Measurements from ENCODE around the gene MAP3K20. TPM values are rescaled to one million over a fixed set of nuclear protein-coding genes. Genes with fewer than 3 reads are reported as not detected.

MAP3K20 gene
- total RNA-seq, 1 donor from 2014 or later, result 23.5 TPM

- Mint-ChIP-seq H3K4me1 (ENCODE audit: unreplicated experiment) (peaks cover 7% of the 10 kb centered on the region), H3K36me3 (peaks cover 18% of the 10 kb centered on the region), H3K27me3 (no peaks in the 10 kb centered on the region), H3K27ac (no peak overlapping the region), H3K4me3 (no peak overlapping the region), H3K9me3 (peaks cover 15% of the 10 kb centered on the region)
- DNase-seq (ENCODE audit: extremely low spot score, unreplicated experiment), result no peak
- TF ChIP-seq CTCF (conservative IDR thresholded peaks at IDR 0.05), result no peak
Measured at GRCh38 chr2:173151671-173152401, 76.2 kb downstream of the MAP3K20 start.

GRCh38 chr2:173153301-173153885, 77.7 kb downstream of the MAP3K20 start:
- Mint-ChIP-seq H3K27me3 (no peaks in the 10 kb centered on the region), H3K4me3 (no peak overlapping the region), H3K36me3 (peaks cover 18% of the 10 kb centered on the region), H3K27ac (no peak overlapping the region), H3K4me1 (ENCODE audit: unreplicated experiment) (peaks cover 7% of the 10 kb centered on the region), H3K9me3 (peaks cover 15% of the 10 kb centered on the region)
- DNase-seq (ENCODE audit: extremely low spot score, unreplicated experiment), result no peak
- TF ChIP-seq CTCF (conservative IDR thresholded peaks at IDR 0.05), result no peak

- H3K27me3 Mint-ChIP-seq, result no peaks in the 10 kb centered on the region
- no peak overlapping the region for H3K4me3 Mint-ChIP-seq
- H3K4me1 Mint-ChIP-seq (ENCODE audit: unreplicated experiment), result peaks cover 12% of the 10 kb centered on the region
- DNase-seq (ENCODE audit: extremely low spot score, unreplicated experiment), result no peak
- TF ChIP-seq CTCF (conservative IDR thresholded peaks at IDR 0.05), result no peak
- no peak overlapping the region for H3K27ac Mint-ChIP-seq
- peaks cover 15% of the 10 kb centered on the region for H3K9me3 Mint-ChIP-seq
- H3K36me3 Mint-ChIP-seq, result peaks cover 15% of the 10 kb centered on the region
Measured at GRCh38 chr2:173157676-173158293, 82.1 kb downstream of the MAP3K20 start.

GRCh38 chr2:173159791-173160463, 84.3 kb downstream of the MAP3K20 start:
- peaks cover 13% of the 10 kb centered on the region for H3K36me3 Mint-ChIP-seq
- DNase-seq (ENCODE audit: extremely low spot score, unreplicated experiment), result no peak
- TF ChIP-seq CTCF (conservative IDR thresholded peaks at IDR 0.05), result no peak
- no peak overlapping the region for H3K4me3 Mint-ChIP-seq
- peaks cover 16% of the 10 kb centered on the region for H3K4me1 Mint-ChIP-seq (ENCODE audit: unreplicated experiment)
- no peak overlapping the region for H3K27ac Mint-ChIP-seq
- H3K27me3 Mint-ChIP-seq, result no peaks in the 10 kb centered on the region
- H3K9me3 Mint-ChIP-seq, result peaks cover 14% of the 10 kb centered on the region

GRCh38 chr2:173160618-173161017, 85.0 kb downstream of the MAP3K20 start:
- no peak overlapping the region for H3K4me3 Mint-ChIP-seq
- peaks cover 16% of the 10 kb centered on the region for H3K4me1 Mint-ChIP-seq (ENCODE audit: unreplicated experiment)
- no peak overlapping the region for H3K27ac Mint-ChIP-seq
- no peak for TF ChIP-seq CTCF (conservative IDR thresholded peaks at IDR 0.05)
- H3K27me3 Mint-ChIP-seq, result no peaks in the 10 kb centered on the region
- H3K9me3 Mint-ChIP-seq, result peaks cover 8% of the 10 kb centered on the region
- no peak for DNase-seq (ENCODE audit: extremely low spot score, unreplicated experiment)
- peaks cover 8% of the 10 kb centered on the region for H3K36me3 Mint-ChIP-seq

Measured in type B pancreatic cell (in vitro differentiated cells).